Measurements from ENCODE around the gene UBE2G2. TPM values are rescaled to one million over a fixed set of nuclear protein-coding genes. Genes with fewer than 3 reads are reported as not detected.

The UBE2G2 gene
- total RNA-seq, 1 experiment from 2014 or later = 159 TPM

DNA sequence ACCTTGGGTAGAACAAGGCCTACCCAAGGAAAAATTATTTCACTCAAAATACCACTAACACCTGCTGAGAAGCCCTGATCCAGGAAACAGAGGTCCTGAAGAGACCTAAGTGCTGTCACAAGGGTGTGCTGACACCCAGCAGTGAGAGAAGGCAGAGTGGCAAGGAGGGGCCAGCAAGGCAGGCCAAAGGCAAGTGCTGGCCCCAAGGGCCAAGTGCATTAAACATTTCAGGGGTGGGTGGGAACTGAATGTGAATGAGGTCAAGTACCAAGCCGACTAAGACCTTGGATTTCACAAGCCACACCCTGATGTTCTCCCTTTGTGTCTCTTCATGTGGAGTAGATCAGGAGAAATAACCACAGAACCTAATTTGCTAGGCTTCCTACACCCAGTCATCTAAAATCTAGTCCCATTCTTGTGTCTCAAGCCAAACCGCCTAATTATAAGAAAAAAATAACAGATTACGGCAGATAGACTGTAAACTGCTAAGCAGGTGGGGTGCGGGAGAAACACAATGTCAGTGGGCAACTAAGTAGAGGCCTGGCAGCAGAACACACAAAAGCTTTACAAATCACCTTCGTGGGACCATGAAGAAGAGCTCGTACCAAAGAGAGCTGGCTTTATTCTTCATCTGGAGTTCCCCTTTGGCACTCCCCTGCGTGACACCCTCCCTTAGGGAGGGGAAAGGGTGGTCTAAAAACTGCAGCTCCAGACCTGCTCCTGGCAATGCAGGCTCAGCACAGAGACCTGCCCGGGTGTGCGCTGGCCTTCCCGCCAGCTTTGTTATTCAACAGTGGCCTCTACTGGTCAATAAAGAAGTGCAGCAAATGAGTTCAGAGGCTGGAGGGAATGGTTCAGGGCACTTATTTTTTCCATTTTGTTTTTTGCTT, 8.7 kb downstream of the UBE2G2 start:
- Histone ChIP-seq H3K9me2 (replicated peaks; ENCODE audit: low read length) (no peaks in the 10 kb centered on the region), H3K36me3 (ENCODE audit: low read depth, low read length) (peaks cover 48% of the 10 kb centered on the region; the same call in 1 of the 2 replicates), H2AFZ (ENCODE audit: low read length) (no peak overlapping the region), H3K4me2 (ENCODE audit: low read length) (0 out of 2 replicates have a peak overlapping the region, but pooled peaks have one; percentile 19), H3K9ac (ENCODE audit: low read length) (no peak overlapping the region), H3K9me3 (ENCODE audit: low read length) (no peaks in the 10 kb centered on the region), H3K79me2 (ENCODE audit: low read length) (peaks cover 98% of the 10 kb centered on the region), H3F3A (ENCODE audit: low read length, unreplicated experiment) (no peaks in the 10 kb centered on the region), H3K4me3 (ENCODE audit: low read length) (no peak overlapping the region), H4K20me1 (ENCODE audit: low read length) (peaks cover 51% of the 10 kb centered on the region), H3K4me1 (ENCODE audit: insufficient read depth, low read length) (peaks cover 10% of the 10 kb centered on the region; the same call in 1 of the 2 replicates), H3K27me3 (ENCODE audit: low read length) (no peaks in the 10 kb centered on the region), H3K27ac (ENCODE audit: low read length) (no peak overlapping the region)
- BruUV-seq (replicated peaks) = no TSS peak
- intact Hi-C loops (cut with micrococcal nuclease) = loop anchor here (1.0 to 10.0 kb wide), 3 partner anchors 175 to 332 kb away; no protein-coding TSS in a partner anchor
- ChIA-PET CTCF (interaction anchor here (0.5 to 1.5 kb wide), 11 partner anchors 10 to 364 kb away, joined by 3 to 20 read pairs (median 3); no protein-coding TSS in a partner anchor), POLR2A (ENCODE audit: unreplicated experiment) (no interaction called here)
- DNase-seq (peak; percentile 83), ATAC-seq (peak; percentile 97)
- TF ChIP-seq EZH2phosphoT487 (IDR thresholded peaks at IDR 0.05; ENCODE audit: borderline replicate concordance, low read length) = no peak
- TF ChIP-seq EZH2 (IDR thresholded peaks at IDR 0.05; ENCODE audit: low read length, unreplicated experiment) = no peak
- TF ChIP-seq, protein P1, sequence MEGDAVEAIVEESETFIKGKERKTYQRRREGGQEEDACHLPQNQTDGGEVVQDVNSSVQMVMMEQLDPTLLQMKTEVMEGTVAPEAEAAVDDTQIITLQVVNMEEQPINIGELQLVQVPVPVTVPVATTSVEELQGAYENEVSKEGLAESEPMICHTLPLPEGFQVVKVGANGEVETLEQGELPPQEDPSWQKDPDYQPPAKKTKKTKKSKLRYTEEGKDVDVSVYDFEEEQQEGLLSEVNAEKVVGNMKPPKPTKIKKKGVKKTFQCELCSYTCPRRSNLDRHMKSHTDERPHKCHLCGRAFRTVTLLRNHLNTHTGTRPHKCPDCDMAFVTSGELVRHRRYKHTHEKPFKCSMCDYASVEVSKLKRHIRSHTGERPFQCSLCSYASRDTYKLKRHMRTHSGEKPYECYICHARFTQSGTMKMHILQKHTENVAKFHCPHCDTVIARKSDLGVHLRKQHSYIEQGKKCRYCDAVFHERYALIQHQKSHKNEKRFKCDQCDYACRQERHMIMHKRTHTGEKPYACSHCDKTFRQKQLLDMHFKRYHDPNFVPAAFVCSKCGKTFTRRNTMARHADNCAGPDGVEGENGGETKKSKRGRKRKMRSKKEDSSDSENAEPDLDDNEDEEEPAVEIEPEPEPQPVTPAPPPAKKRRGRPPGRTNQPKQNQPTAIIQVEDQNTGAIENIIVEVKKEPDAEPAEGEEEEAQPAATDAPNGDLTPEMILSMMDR (conservative IDR thresholded peaks at IDR 0.05; ENCODE audit: low read depth, low read length) = peak; percentile 90

DNA sequence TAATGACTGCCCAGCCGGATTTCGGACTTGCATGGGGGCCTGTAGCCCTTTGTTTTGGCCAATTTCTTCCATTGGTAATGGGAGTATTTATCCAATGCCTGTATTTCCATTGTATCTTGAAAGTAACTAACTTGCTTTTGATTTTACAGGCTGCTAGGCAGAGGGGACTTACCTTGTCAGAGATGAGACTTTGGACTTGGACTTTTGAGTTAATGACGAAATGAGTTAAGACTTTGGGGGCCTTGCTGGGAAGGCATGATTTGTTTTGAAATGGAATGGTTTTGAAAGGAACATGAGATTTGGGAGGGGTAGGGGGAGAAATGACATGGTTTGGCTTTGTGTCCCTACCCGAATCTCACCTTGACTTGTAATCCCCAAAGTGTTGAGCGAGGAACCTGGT, 9.6 kb downstream of the UBE2G2 start:
- H2AFZ ChIP-seq (ENCODE audit: low read length) = no peak overlapping the region
- no peaks in the 10 kb centered on the region for H3K27me3 ChIP-seq (ENCODE audit: low read length)
- H3K4me3 ChIP-seq (ENCODE audit: low read length) = no peak overlapping the region
- BruUV-seq (replicated peaks) = no TSS peak
- CTCF ChIA-PET = no interaction called here
- H3K79me2 ChIP-seq (ENCODE audit: low read length) = peaks cover 98% of the 10 kb centered on the region
- H4K20me1 ChIP-seq (ENCODE audit: low read length) = peaks cover 49% of the 10 kb centered on the region
- intact Hi-C loops (cut with micrococcal nuclease) = loop anchor here (10.0 kb wide), 1 partner anchor 333 kb away; no protein-coding TSS in a partner anchor
- POLR2A ChIA-PET (ENCODE audit: unreplicated experiment) = no interaction called here
- H3K4me2 ChIP-seq (ENCODE audit: low read length) = no peak overlapping the region
- ATAC-seq (no peak), DNase-seq (no peak)
- H3K9me3 ChIP-seq (ENCODE audit: low read length) = no peaks in the 10 kb centered on the region
- H3K9me2 ChIP-seq (replicated peaks; ENCODE audit: low read length) = no peaks in the 10 kb centered on the region
- no peak overlapping the region for H3K9ac ChIP-seq (ENCODE audit: low read length)
- TF ChIP-seq, protein P1 (conservative IDR thresholded peaks at IDR 0.05; ENCODE audit: low read depth, low read length) = no peak
- TF ChIP-seq EZH2phosphoT487 (IDR thresholded peaks at IDR 0.05; ENCODE audit: borderline replicate concordance, low read length) (no peak), EZH2 (IDR thresholded peaks at IDR 0.05; ENCODE audit: low read length, unreplicated experiment) (no peak)
- peaks cover 10% of the 10 kb centered on the region; the same call in 1 of the 2 replicates for H3K4me1 ChIP-seq (ENCODE audit: insufficient read depth, low read length)
- H3F3A ChIP-seq (ENCODE audit: low read length, unreplicated experiment) = no peaks in the 10 kb centered on the region
- H3K36me3 ChIP-seq (ENCODE audit: low read depth, low read length) = peaks cover 51% of the 10 kb centered on the region; the same call in 1 of the 2 replicates
- H3K27ac ChIP-seq (ENCODE audit: low read length) = no peak overlapping the region
